ENCODE results near the gene CHST7. TPM values are rescaled to one million over a fixed set of nuclear protein-coding genes. Genes with fewer than 3 reads are reported as not detected.

The CHST7 gene
- total and polyA plus RNA-seq, 3 donors from 2014 or later = 2.5 to 18.7 (median 9.4) TPM

- DNase-seq = no peak
- TF ChIP-seq CTCF (IDR thresholded peaks at IDR 0.05) (no peak), POLR2A (IDR thresholded peaks at IDR 0.05) (no peak)
- intact Hi-C loops (cut with DNase I; ENCODE audit: low total_unique reads) = no loop called here
- no peak overlapping the region for H3K27ac ChIP-seq
- H3K9me3 ChIP-seq = no peaks in the 10 kb centered on the region
- no peak overlapping the region for H3K4me3 ChIP-seq
- H3K27me3 ChIP-seq = no peaks in the 10 kb centered on the region
- H3K4me1 ChIP-seq = peaks cover 3% of the 10 kb centered on the region
- WGBS, 2 donors = 62 to 68% methylated on average over 6 of the region's 7 CpGs
- H3K36me3 ChIP-seq (ENCODE audit: low read depth, missing control alignments) = no peaks in the 10 kb centered on the region
Observed at GRCh38 chrX:46626566-46626965, 53.0 kb downstream of the CHST7 start.

- Histone ChIP-seq H3K4me1 (peaks cover 3% of the 10 kb centered on the region), H3K27ac (peak overlapping the region in 1 of 2 donors; percentile 39), H3K36me3 (ENCODE audit: low read depth, missing control alignments) (no peaks in the 10 kb centered on the region), H3K9me3 (no peaks in the 10 kb centered on the region), H3K27me3 (no peaks in the 10 kb centered on the region), H3K4me3 (no peak overlapping the region)
- no peak for DNase-seq
- intact Hi-C loops (cut with DNase I; ENCODE audit: low total_unique reads) = no loop called here
- TF ChIP-seq CTCF (IDR thresholded peaks at IDR 0.05) (no peak), POLR2A (IDR thresholded peaks at IDR 0.05) (no peak)
- WGBS, 2 donors = 17 to 48% methylated on average over 1 to 4 of the region's 4 CpGs
Observed at GRCh38 chrX:46627062-46627461, 53.5 kb downstream of the CHST7 start.

- Histone ChIP-seq H3K4me1 (peaks cover 3% of the 10 kb centered on the region), H3K9me3 (no peaks in the 10 kb centered on the region), H3K27ac (peak overlapping the region in 1 of 2 donors; percentile 39), H3K27me3 (no peaks in the 10 kb centered on the region), H3K36me3 (ENCODE audit: low read depth, missing control alignments) (no peaks in the 10 kb centered on the region), H3K4me3 (no peak overlapping the region)
- no peak for TF ChIP-seq CTCF (IDR thresholded peaks at IDR 0.05)
- no peak for TF ChIP-seq POLR2A (IDR thresholded peaks at IDR 0.05)
- DNase-seq = no peak
- intact Hi-C loops (cut with DNase I; ENCODE audit: low total_unique reads) = no loop called here
- 35 to 50% methylated on average over 10 of the region's 10 CpGs for WGBS, 2 donors
Observed at GRCh38 chrX:46627711-46628419, 54.3 kb downstream of the CHST7 start.

GRCh38 chrX:46628460-46629371, 55.2 kb downstream of the CHST7 start:
- Histone ChIP-seq H3K27me3 (no peaks in the 10 kb centered on the region), H3K4me1 (peaks cover 3% of the 10 kb centered on the region), H3K9me3 (no peaks in the 10 kb centered on the region), H3K4me3 (no peak overlapping the region), H3K27ac (peak overlapping the region in 1 of 2 donors; percentile 39), H3K36me3 (ENCODE audit: low read depth, missing control alignments) (no peaks in the 10 kb centered on the region)
- 20 to 21% methylated on average over 2 of the region's 6 CpGs for WGBS, 2 donors
- intact Hi-C loops (cut with DNase I; ENCODE audit: low total_unique reads) = no loop called here
- peak; percentile 53 for DNase-seq
- TF ChIP-seq POLR2A (IDR thresholded peaks at IDR 0.05) = no peak
- TF ChIP-seq CTCF (IDR thresholded peaks at IDR 0.05) = no peak
